WTC11 (cell line): Measurements from ENCODE around the gene NLRX1. TPM values are rescaled to one million over a fixed set of nuclear protein-coding genes. Genes with fewer than 3 reads are reported as not detected.

Source experiments
- ATAC-seq: fragments of 200-7000 bp; cut with Tn5 transposase; 2 replicates; pipeline ENCODE4 v1.10.0; 2021; ENCODE audit warnings: mild to moderate bottlenecking, moderate library complexity
- CTCF ChIA-PET: fragments of 300-600 bp; sonication (Branson Sonifier 250); formaldehyde crosslinking; loops from one replicate; lab custom pipeline; 2021; ENCODE audit warnings: antibody characterized with exemption; lab: Charles Lee
- POLR2A ChIA-PET: fragments of 350-600 bp; sonication (Branson Sonifier 250); formaldehyde crosslinking; loops from one replicate; lab custom pipeline; 2021; ENCODE audit warnings: antibody characterized with exemption; lab: Charles Lee
- DNase-seq: peaks from one replicate; pipeline ENCODE4 v3.0.0; 2021; ENCODE audit warnings: low spot score
- H3K27ac Mint-ChIP-seq: 2 replicates; pipeline ENCODE4 v1.8.0; 2021; ENCODE audit warnings: mixed read lengths
- H3K27me3 Mint-ChIP-seq: 2 replicates; pipeline ENCODE4 v1.8.0; 2021; ENCODE audit warnings: low read depth, mild to moderate bottlenecking, moderate library complexity, mixed read lengths
- H3K36me3 Mint-ChIP-seq: 2 replicates; pipeline ENCODE4 v1.8.0; 2021; ENCODE audit warnings: mixed read lengths
- H3K4me1 Mint-ChIP-seq: 2 replicates; pipeline ENCODE4 v1.8.0; 2022; ENCODE audit warnings: mixed read lengths
- H3K4me3 Mint-ChIP-seq: 2 replicates; pipeline ENCODE4 v1.8.0; 2021; ENCODE audit warnings: mild to moderate bottlenecking, moderate library complexity, mixed read lengths
- H3K9me3 Mint-ChIP-seq: 2 replicates; pipeline ENCODE4 v1.8.0; 2021; ENCODE audit warnings: mixed read lengths
- AFF4 ChIP-seq: sonication (generic); formaldehyde crosslinking; IDR thresholded peaks from 2 replicates; pipeline ENCODE4 v1.8.1; 2023; ENCODE audit warnings: mild to moderate bottlenecking, missing genetic modification reagents, borderline replicate concordance
- ATF1 ChIP-seq: sonication (generic); formaldehyde crosslinking; IDR thresholded peaks from 2 replicates; pipeline ENCODE4 v1.8.1; 2023; ENCODE audit warnings: mild to moderate bottlenecking, moderate library complexity, missing genetic modification reagents
- ATF6 ChIP-seq: sonication (generic); formaldehyde crosslinking; IDR thresholded peaks from 2 replicates; pipeline ENCODE4 v1.8.1; 2023; ENCODE audit warnings: mild to moderate bottlenecking, missing genetic modification reagents
- CREM ChIP-seq: sonication (generic); formaldehyde crosslinking; IDR thresholded peaks from 2 replicates; pipeline ENCODE4 v1.8.1; 2022; ENCODE audit warnings: mild to moderate bottlenecking, missing genetic modification reagents, moderate library complexity
- E2F5 ChIP-seq: sonication (generic); formaldehyde crosslinking; IDR thresholded peaks from 2 replicates; pipeline ENCODE4 v1.8.1; 2022; ENCODE audit warnings: mild to moderate bottlenecking, moderate library complexity, missing genetic modification reagents
- ESRRA ChIP-seq: sonication (generic); formaldehyde crosslinking; IDR thresholded peaks from 2 replicates; pipeline ENCODE4 v1.8.1; 2022; ENCODE audit warnings: mild to moderate bottlenecking, missing genetic modification reagents, borderline replicate concordance
- FOXP4 ChIP-seq: sonication (generic); formaldehyde crosslinking; IDR thresholded peaks from 2 replicates; pipeline ENCODE4 v1.8.0; 2022; ENCODE audit warnings: mild to moderate bottlenecking, missing genetic modification reagents
- GRHL2 ChIP-seq: fragments of 250-450 bp; sonication (Bioruptor Pico); IDR thresholded peaks from 2 replicates; pipeline ENCODE4 v1.8.0; 2022; ENCODE audit warnings: mild to moderate bottlenecking, moderate library complexity; ENCODE audit not compliant: insufficient replicate concordance, severe bottlenecking
- IRF1 ChIP-seq: sonication (generic); formaldehyde crosslinking; IDR thresholded peaks from 2 replicates; pipeline ENCODE4 v1.8.0; 2023; ENCODE audit warnings: missing genetic modification reagents
- JUN ChIP-seq: sonication (generic); formaldehyde crosslinking; IDR thresholded peaks from 2 replicates; pipeline ENCODE4 v1.8.0; 2023; ENCODE audit warnings: mild to moderate bottlenecking, missing genetic modification reagents
- MYBL2 ChIP-seq: sonication (generic); formaldehyde crosslinking; IDR thresholded peaks from 2 replicates; pipeline ENCODE4 v1.8.1; 2023; ENCODE audit warnings: mild to moderate bottlenecking, moderate library complexity, missing genetic modification reagents
- PRDM15 ChIP-seq: sonication (generic); formaldehyde crosslinking; IDR thresholded peaks from 2 replicates; pipeline ENCODE4 v1.8.0; 2022; ENCODE audit warnings: missing genetic modification reagents
- STAT6 ChIP-seq: sonication (generic); formaldehyde crosslinking; conservative IDR thresholded peaks from 2 replicates; pipeline ENCODE4 v1.8.1; 2023; ENCODE audit warnings: mild to moderate bottlenecking, low read depth, missing genetic modification reagents, moderate library complexity
- USF1 ChIP-seq: sonication (generic); formaldehyde crosslinking; IDR thresholded peaks from 2 replicates; pipeline ENCODE4 v1.8.0; 2022; ENCODE audit warnings: mild to moderate bottlenecking, missing genetic modification reagents
- ZNF317 ChIP-seq: sonication (generic); formaldehyde crosslinking; IDR thresholded peaks from 2 replicates; pipeline ENCODE4 v1.8.1; 2023; ENCODE audit warnings: low read depth, mild to moderate bottlenecking, moderate library complexity, missing genetic modification reagents, borderline replicate concordance
- total RNA-seq: library from RNA; stranded (reverse); gene quantifications from 3 replicates; pipeline ENCODE4 v1.2.3, GENCODE V29; 2021

NLRX1 gene
- total RNA-seq, 1 experiment from 2014 or later, result 20.8 TPM

GRCh38 chr11:119205574-119206510 is 37.3 kb downstream of the NLRX1 start, which contains the start of gene CBL:
CBL (plus strand) TSS chr11:119206339; CDS start chr11:119206418, 79 bp downstream.
- ChIA-PET CTCF (interaction anchor here (0.6 to 2.8 kb wide), 49 partner anchors 10 to 585 kb away, joined by 3 to 27 read pairs (median 4); partner anchors contain the start of genes ABCG4, C1QTNF5, C2CD2L and DPAGT1), POLR2A (interaction anchor here (0.6 to 1.5 kb wide), 8 partner anchors 10 to 138 kb away, joined by 3 to 5 read pairs (median 4); partner anchors contain the start of genes NLRX1 and VPS11)
- Mint-ChIP-seq H3K4me1 (peaks cover 39% of the 10 kb centered on the region), H3K4me3 (peak within 1 kb of the TSS; percentile 95), H3K9me3 (no peaks in the 10 kb centered on the region), H3K27me3 (no peaks in the 10 kb centered on the region), H3K36me3 (peaks cover 3% of the 10 kb centered on the region; the same call in 1 of the 2 replicates), H3K27ac (peak within 1 kb of the TSS; percentile 96)
- peak; percentile 98 for DNase-seq
- peak; percentile 79 for ATAC-seq
- no peak for TF ChIP-seq FOXP4
- no peak for TF ChIP-seq AFF4
- TF ChIP-seq PRDM15 (CRISPR knock-in tag), result peak; percentile 58; the same call in 1 of the 2 replicates
- TF ChIP-seq ATF6, result no peak
- 0 out of 2 replicates have a peak, but pooled peaks have one; percentile 46 for TF ChIP-seq CREM (CRISPR knock-in tag)
- no peak for TF ChIP-seq USF1
- 0 out of 2 replicates have a peak, but pooled peaks have one; percentile 28 for TF ChIP-seq E2F5 (CRISPR knock-in tag)
- 0 out of 2 replicates have a peak, but pooled peaks have one; percentile 32 for TF ChIP-seq MYBL2
- TF ChIP-seq STAT6, result no peak
- no peak for TF ChIP-seq IRF1
- TF ChIP-seq ESRRA (CRISPR knock-in tag), result no peak
- TF ChIP-seq JUN, result no peak
- 0 out of 2 replicates have a peak, but pooled peaks have one; percentile 17 for TF ChIP-seq ZNF317 (CRISPR knock-in tag)
- no peak for TF ChIP-seq ATF1 (CRISPR knock-in tag)
- no peak for TF ChIP-seq GRHL2 (CRISPR knock-in tag)
